Measurements from ENCODE around the gene GALNT5.

DNA sequence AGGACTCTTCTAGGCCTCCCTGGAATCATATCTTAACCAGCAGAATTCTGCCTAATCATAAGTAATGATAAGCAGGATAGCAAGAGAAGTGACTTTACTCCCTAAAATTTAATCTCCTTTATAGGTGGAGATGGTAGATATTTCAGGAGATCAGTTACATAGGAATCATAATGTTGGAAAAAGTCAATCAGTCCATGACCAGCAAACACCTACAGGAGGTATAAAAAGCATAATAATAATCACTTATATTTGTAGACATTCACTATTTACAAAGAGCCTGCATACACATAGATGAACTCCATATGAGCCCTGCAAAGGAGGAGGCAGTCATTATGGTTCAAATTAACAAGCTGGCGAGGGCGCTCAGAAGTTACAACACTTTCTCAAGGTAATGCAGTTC is 2.5 kb downstream of the GALNT5 start:
- no peak for TF ChIP-seq POLR2AphosphoS5 (IDR thresholded peaks at IDR 0.05)
- TF ChIP-seq CTCF (IDR thresholded peaks at IDR 0.05) = no peak
- TF ChIP-seq POLR2A (IDR thresholded peaks at IDR 0.05) = no peak
- no peak for TF ChIP-seq EP300 (IDR thresholded peaks at IDR 0.05)

Data from suprapubic skin (tissue), 4 donors.